Keratinocyte (primary cell): Measurements from ENCODE around the gene PNMA6E. TPM values are rescaled to one million over a fixed set of nuclear protein-coding genes. Genes with fewer than 3 reads are reported as not detected.

Experiments used
- DNase-seq: peaks from one replicate; pipeline ENCODE4 v3.0.0-alpha.2; 2011; ENCODE audit warnings: low read depth, missing footprints, low spot score
- FAIRE-seq: peaks from 2 replicates; lab custom pipeline; 2011; peaks lifted over from hg19 to GRCh38; lab: Jason Lieb, UNC
- H2AFZ ChIP-seq: 2 replicates; pipeline ENCODE4 v1.6.0; 2012; ENCODE audit warnings: low read length, control low read depth, inconsistent platforms; ENCODE audit not compliant: control insufficient read depth
- H3K27ac ChIP-seq: 2 replicates; pipeline ENCODE4 v1.5.1; 2011; ENCODE audit warnings: low read length; ENCODE audit not compliant: control insufficient read depth, insufficient read depth
- H3K27me3 ChIP-seq: 3 replicates; pipeline ENCODE4 v1.6.0; 2011; ENCODE audit warnings: low read length; ENCODE audit not compliant: control insufficient read depth, insufficient read depth; ENCODE audit errors: extremely low read depth
- H3K36me3 ChIP-seq, 2 experiments: 2 replicates in 1 of 2; 3 replicates in 1 of 2; pipeline ENCODE4 v1.5.1; 2011; ENCODE audit warnings: low read length in 2 of 2, mild to moderate bottlenecking in 1 of 2; ENCODE audit not compliant: control insufficient read depth in 2 of 2, insufficient read depth in 2 of 2; ENCODE audit errors: extremely low read depth in 1 of 2
- H3K4me1 ChIP-seq: 3 replicates; pipeline ENCODE4 v1.5.1; 2011; ENCODE audit warnings: low read length; ENCODE audit not compliant: control insufficient read depth, insufficient read depth; ENCODE audit errors: extremely low read depth
- H3K4me2 ChIP-seq: 3 replicates; pipeline ENCODE4 v1.6.0; 2011; ENCODE audit warnings: low read depth, low read length; ENCODE audit not compliant: control insufficient read depth, insufficient read depth; ENCODE audit errors: extremely low read depth
- H3K4me3 ChIP-seq, 3 experiments: fragments of 200-600 bp in 1 of 3; sonication (generic) in 1 of 3; 2 replicates in 2 of 3; 3 replicates in 1 of 3; pipeline ENCODE4 v1.5.1; 2011 to 2016; ENCODE audit warnings: low read length in 3 of 3, mild to moderate bottlenecking in 3 of 3, control low read depth in 2 of 3, inconsistent platforms in 1 of 3, low read depth in 1 of 3, mixed read lengths in 1 of 3, mixed run types in 1 of 3, moderate library complexity in 1 of 3; ENCODE audit not compliant: control insufficient read depth in 2 of 3, insufficient read depth in 2 of 3; ENCODE audit errors: extremely low read depth in 1 of 3
- H3K79me2 ChIP-seq: 2 replicates; pipeline ENCODE4 v1.6.0; 2012; ENCODE audit warnings: low read length; ENCODE audit not compliant: control insufficient read depth, insufficient read depth
- H3K9ac ChIP-seq: 3 replicates; pipeline ENCODE4 v1.6.0; 2011; ENCODE audit warnings: low read length; ENCODE audit not compliant: control insufficient read depth, insufficient read depth; ENCODE audit errors: extremely low read depth
- H3K9me1 ChIP-seq: 3 replicates; pipeline ENCODE4 v1.6.0; 2011; ENCODE audit warnings: low read length; ENCODE audit not compliant: control insufficient read depth, insufficient read depth; ENCODE audit errors: extremely low read depth
- H3K9me3 ChIP-seq: 2 replicates; pipeline ENCODE4 v1.5.1; 2012; ENCODE audit warnings: low read depth, low read length; ENCODE audit not compliant: control insufficient read depth
- H4K20me1 ChIP-seq: 3 replicates; pipeline ENCODE4 v1.6.0; 2011; ENCODE audit warnings: low read length; ENCODE audit not compliant: control insufficient read depth, insufficient read depth; ENCODE audit errors: extremely low read depth
- EZH2 ChIP-seq: IDR thresholded peaks from one replicate; pipeline ENCODE4 v1.6.1; 2012; ENCODE audit warnings: inconsistent platforms, mild to moderate bottlenecking, low read length, moderate library complexity
- dilution Hi-C: fragments of 300-500 bp; cut with MboI; formaldehyde crosslinking; loops from one replicate; pipeline ENCODE4 v1.7.0; 2020; ENCODE audit warnings: low sequenced_read_pairs; ENCODE audit not compliant: extremely low pct_ligation_motif_present
- polyA plus RNA-seq, 5 experiments: library from polyadenylated mRNA; depleted of rRNA in 3 of 5; stranded (reverse) in 3 of 5; stranded (forward) in 1 of 5; unstranded in 1 of 5; fragments of >200 nt; gene quantifications; 1 replicate in 1 of 5; 2 replicates in 3 of 5; 3 replicates in 1 of 5; pipeline versions ENCODE4 v1.2.1 to v1.2.3, GENCODE V29; 2011 to 2012; ENCODE audit warnings: missing spikeins in 2 of 5, low read depth in 1 of 5, low replicate concordance in 1 of 5
- TF ChIP-seq, protein P1 (sequence below), 3 experiments: IDR thresholded peaks in 1 of 3; conservative IDR thresholded peaks in 1 of 3; optimal IDR thresholded peaks in 1 of 3; 2 replicates in 2 of 3; 3 replicates in 1 of 3; pipeline versions ENCODE3 to v1.5.1; 2011; ENCODE audit warnings: low read length in 3 of 3, mild to moderate bottlenecking in 3 of 3, moderate library complexity in 2 of 3, control low read depth in 1 of 3, inconsistent platforms in 1 of 3; ENCODE audit not compliant: insufficient read depth in 2 of 3; ENCODE audit errors: extremely low read depth in 1 of 3

PNMA6E gene
- polyA plus RNA-seq, 1 donor (not counting 4 experiments of a cell fraction or from before 2014, with no cell fraction given) = not detected

- FAIRE-seq = no peak
- Histone ChIP-seq H3K9me3 (no peaks in the 10 kb centered on the region), H3K4me2 (no peak overlapping the region), H2AFZ (no peak overlapping the region), H3K4me1 (no peaks in the 10 kb centered on the region), H3K9me1 (no peaks in the 10 kb centered on the region), H3K79me2 (no peaks in the 10 kb centered on the region), H3K27ac (no peak overlapping the region), H3K27me3 (no peaks in the 10 kb centered on the region), H3K36me3 (no peaks in the 10 kb centered on the region), H3K9ac (no peak overlapping the region), H3K4me3 (no peak overlapping the region), H4K20me1 (no peaks in the 10 kb centered on the region)
- dilution Hi-C loops = no loop called here
- TF ChIP-seq, protein P1, sequence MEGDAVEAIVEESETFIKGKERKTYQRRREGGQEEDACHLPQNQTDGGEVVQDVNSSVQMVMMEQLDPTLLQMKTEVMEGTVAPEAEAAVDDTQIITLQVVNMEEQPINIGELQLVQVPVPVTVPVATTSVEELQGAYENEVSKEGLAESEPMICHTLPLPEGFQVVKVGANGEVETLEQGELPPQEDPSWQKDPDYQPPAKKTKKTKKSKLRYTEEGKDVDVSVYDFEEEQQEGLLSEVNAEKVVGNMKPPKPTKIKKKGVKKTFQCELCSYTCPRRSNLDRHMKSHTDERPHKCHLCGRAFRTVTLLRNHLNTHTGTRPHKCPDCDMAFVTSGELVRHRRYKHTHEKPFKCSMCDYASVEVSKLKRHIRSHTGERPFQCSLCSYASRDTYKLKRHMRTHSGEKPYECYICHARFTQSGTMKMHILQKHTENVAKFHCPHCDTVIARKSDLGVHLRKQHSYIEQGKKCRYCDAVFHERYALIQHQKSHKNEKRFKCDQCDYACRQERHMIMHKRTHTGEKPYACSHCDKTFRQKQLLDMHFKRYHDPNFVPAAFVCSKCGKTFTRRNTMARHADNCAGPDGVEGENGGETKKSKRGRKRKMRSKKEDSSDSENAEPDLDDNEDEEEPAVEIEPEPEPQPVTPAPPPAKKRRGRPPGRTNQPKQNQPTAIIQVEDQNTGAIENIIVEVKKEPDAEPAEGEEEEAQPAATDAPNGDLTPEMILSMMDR (optimal IDR thresholded peaks at IDR 0.05 in 1 of 3, IDR thresholded peaks at IDR 0.05 in 1 of 3, conservative IDR thresholded peaks at IDR 0.05 in 1 of 3; ENCODE audit: extremely low read depth in 1 of 3, insufficient read depth in 2 of 3, low read length in 3 of 3) = no peak
- no peak for TF ChIP-seq EZH2
- DNase-seq = no peak
These were observed 32.7 kb upstream of the PNMA6E start for GRCh38 chrX:153433781-153434285.

GRCh38 chrX:153433161-153433680 lies 32.1 kb upstream of the PNMA6E start:
- H3K9ac ChIP-seq = no peak overlapping the region
- dilution Hi-C loops = no loop called here
- no peak for DNase-seq
- no peak overlapping the region for H3K27ac ChIP-seq
- H4K20me1 ChIP-seq = no peaks in the 10 kb centered on the region
- no peak for FAIRE-seq
- no peak overlapping the region for H3K4me3 ChIP-seq
- H3K4me1 ChIP-seq = no peaks in the 10 kb centered on the region
- no peak overlapping the region for H2AFZ ChIP-seq
- TF ChIP-seq, protein P1 (optimal IDR thresholded peaks at IDR 0.05 in 1 of 3, IDR thresholded peaks at IDR 0.05 in 1 of 3, conservative IDR thresholded peaks at IDR 0.05 in 1 of 3; ENCODE audit: extremely low read depth in 1 of 3, insufficient read depth in 2 of 3, low read length in 3 of 3) = no peak
- TF ChIP-seq EZH2 = no peak
- no peaks in the 10 kb centered on the region for H3K9me1 ChIP-seq
- no peaks in the 10 kb centered on the region for H3K36me3 ChIP-seq
- H3K79me2 ChIP-seq = no peaks in the 10 kb centered on the region
- no peaks in the 10 kb centered on the region for H3K9me3 ChIP-seq
- H3K27me3 ChIP-seq = no peaks in the 10 kb centered on the region
- no peak overlapping the region for H3K4me2 ChIP-seq
